Karpas-422 (cell line): ENCODE measurements around the gene USP26. TPM values are rescaled to one million over a fixed set of nuclear protein-coding genes. Genes with fewer than 3 reads are reported as not detected.

ENCODE experiments used
- DNase-seq: peaks from one replicate; pipeline ENCODE4 v3.0.0-alpha.2; 2015
- H2AFZ ChIP-seq: fragments of 200-600 bp; sonication (generic); 2 replicates; pipeline ENCODE4 v1.6.1; 2014; ENCODE audit warnings: antibody characterized with exemption, low read length, mixed read lengths
- H3K27ac ChIP-seq: fragments of 200-600 bp; sonication (generic); 2 replicates; pipeline ENCODE4 v1.5.1; 2014; ENCODE audit warnings: mild to moderate bottlenecking, low read length, moderate library complexity
- H3K27me3 ChIP-seq: fragments of 200-600 bp; sonication (generic); 2 replicates; pipeline ENCODE4 v1.6.1; 2014; ENCODE audit warnings: low read length, mixed read lengths
- H3K36me3 ChIP-seq: fragments of 200-600 bp; sonication (generic); 2 replicates; pipeline ENCODE4 v1.6.1; 2014; ENCODE audit warnings: low read length, mixed read lengths; ENCODE audit not compliant: insufficient read depth
- H3K4me1 ChIP-seq: fragments of 200-600 bp; sonication (generic); 2 replicates; pipeline ENCODE4 v1.6.1; 2014; ENCODE audit warnings: mild to moderate bottlenecking, low read length, mixed read lengths
- H3K4me2 ChIP-seq: fragments of 200-600 bp; sonication (generic); 2 replicates; pipeline ENCODE4 v1.6.1; 2014; ENCODE audit warnings: low read length, low read depth, mild to moderate bottlenecking; ENCODE audit not compliant: poor library complexity, severe bottlenecking
- H3K4me3 ChIP-seq: fragments of 200-600 bp; sonication (generic); 2 replicates; pipeline ENCODE4 v1.5.1; 2014; ENCODE audit warnings: mild to moderate bottlenecking, antibody characterized with exemption, low read length, mixed read lengths
- H3K79me2 ChIP-seq: fragments of 200-600 bp; sonication (generic); 2 replicates; pipeline ENCODE4 v1.6.1; 2014; ENCODE audit warnings: mild to moderate bottlenecking, low read length, mixed read lengths
- H3K9ac ChIP-seq: fragments of 200-600 bp; sonication (generic); 2 replicates; pipeline ENCODE4 v1.6.0; 2014; ENCODE audit warnings: low read length
- H3K9me2 ChIP-seq: fragments of 200-600 bp; sonication (generic), shearing (Covaris generic); replicated peaks from 2 replicates; pipeline ENCODE4 v1.6.0; 2014; ENCODE audit warnings: mild to moderate bottlenecking, low read length, moderate library complexity; ENCODE audit not compliant: insufficient read depth
- H3K9me3 ChIP-seq: fragments of 300-700, 200-600 bp; sonication (generic); 2 replicates; pipeline ENCODE4 v1.6.1; 2014; ENCODE audit warnings: low read length, mixed read lengths
- H4K20me1 ChIP-seq: fragments of 200-600 bp; sonication (generic); 2 replicates; pipeline ENCODE4 v1.6.1; 2014; ENCODE audit warnings: mild to moderate bottlenecking, antibody characterized with exemption, low read length, low read depth; ENCODE audit not compliant: insufficient read depth
- total RNA-seq: library from RNA; depleted of rRNA; stranded (reverse); fragments of >200 nt; shearing (Covaris generic); gene quantifications from 2 replicates; pipeline ENCODE4 v1.2.3, GENCODE V29; 2014; ENCODE audit warnings: low replicate concordance; rRNA removed

The USP26 gene, protein sequence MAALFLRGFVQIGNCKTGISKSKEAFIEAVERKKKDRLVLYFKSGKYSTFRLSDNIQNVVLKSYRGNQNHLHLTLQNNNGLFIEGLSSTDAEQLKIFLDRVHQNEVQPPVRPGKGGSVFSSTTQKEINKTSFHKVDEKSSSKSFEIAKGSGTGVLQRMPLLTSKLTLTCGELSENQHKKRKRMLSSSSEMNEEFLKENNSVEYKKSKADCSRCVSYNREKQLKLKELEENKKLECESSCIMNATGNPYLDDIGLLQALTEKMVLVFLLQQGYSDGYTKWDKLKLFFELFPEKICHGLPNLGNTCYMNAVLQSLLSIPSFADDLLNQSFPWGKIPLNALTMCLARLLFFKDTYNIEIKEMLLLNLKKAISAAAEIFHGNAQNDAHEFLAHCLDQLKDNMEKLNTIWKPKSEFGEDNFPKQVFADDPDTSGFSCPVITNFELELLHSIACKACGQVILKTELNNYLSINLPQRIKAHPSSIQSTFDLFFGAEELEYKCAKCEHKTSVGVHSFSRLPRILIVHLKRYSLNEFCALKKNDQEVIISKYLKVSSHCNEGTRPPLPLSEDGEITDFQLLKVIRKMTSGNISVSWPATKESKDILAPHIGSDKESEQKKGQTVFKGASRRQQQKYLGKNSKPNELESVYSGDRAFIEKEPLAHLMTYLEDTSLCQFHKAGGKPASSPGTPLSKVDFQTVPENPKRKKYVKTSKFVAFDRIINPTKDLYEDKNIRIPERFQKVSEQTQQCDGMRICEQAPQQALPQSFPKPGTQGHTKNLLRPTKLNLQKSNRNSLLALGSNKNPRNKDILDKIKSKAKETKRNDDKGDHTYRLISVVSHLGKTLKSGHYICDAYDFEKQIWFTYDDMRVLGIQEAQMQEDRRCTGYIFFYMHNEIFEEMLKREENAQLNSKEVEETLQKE
- total RNA-seq, result not detected in 2 replicates

DNA sequence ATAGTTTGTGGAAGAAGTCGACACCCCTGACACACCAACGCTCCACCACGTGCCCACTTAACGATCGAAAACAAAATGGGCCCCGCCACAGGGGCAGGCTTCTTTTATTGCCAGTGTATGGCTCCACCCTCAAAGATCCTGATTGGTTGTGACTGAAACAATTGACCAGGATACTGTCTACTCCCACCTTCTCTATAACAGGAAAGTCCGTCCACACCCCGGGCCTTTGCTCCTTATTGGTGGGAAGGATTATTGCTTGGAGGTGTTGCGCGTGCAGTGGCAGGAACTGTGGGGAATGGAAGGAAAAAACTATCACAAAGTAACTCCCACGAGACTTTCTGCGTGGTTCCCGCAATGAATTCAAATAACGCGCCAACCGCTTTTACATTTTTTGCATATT is at the start of gene USP26:
USP26 (minus strand) TSS at position 79 of the 400 bp plus-strand sequence. CDS start 68,889 bp downstream, outside the sequence.
- Histone ChIP-seq H3K4me1 (no peaks in the 10 kb centered on the region), H3K27ac (no peak within 1 kb of the TSS)
- no peak for DNase-seq

DNA sequence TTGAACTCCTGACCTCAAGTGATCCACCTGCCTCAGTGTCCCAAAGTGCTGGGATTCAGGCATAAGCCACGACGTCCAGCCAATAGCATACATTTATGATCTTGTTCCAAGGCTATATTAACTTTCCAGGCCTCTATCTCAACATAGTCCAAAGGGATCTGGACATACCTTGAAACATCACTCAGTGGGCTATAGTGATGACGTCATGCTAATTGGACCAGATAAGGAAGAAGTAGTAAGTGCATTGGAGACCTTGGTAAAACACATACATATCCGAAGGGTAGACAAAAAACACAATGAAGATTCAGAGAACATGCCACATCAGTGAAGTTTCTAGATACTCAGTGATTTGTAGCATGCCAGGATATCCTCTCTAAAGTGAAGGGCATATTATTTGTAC is 37.4 kb upstream of the USP26 start:
- no peak for DNase-seq
- Histone ChIP-seq H3K79me2 (no peaks in the 10 kb centered on the region), H3K9ac (no peak overlapping the region), H3K9me3 (no peaks in the 10 kb centered on the region), H4K20me1 (no peaks in the 10 kb centered on the region), H3K27ac (no peak overlapping the region), H2AFZ (no peak overlapping the region), H3K27me3 (no peaks in the 10 kb centered on the region), H3K4me1 (no peaks in the 10 kb centered on the region), H3K4me2 (no peak overlapping the region), H3K36me3 (no peaks in the 10 kb centered on the region), H3K4me3 (no peak overlapping the region), H3K9me2 (no peaks in the 10 kb centered on the region)

More for the DNA sequence above, at the start of gene USP26:
- Histone ChIP-seq H3K79me2 (no peaks in the 10 kb centered on the region), H3K9ac (no peak within 1 kb of the TSS), H3K4me2 (no peak within 1 kb of the TSS), H3K4me3 (no peak within 1 kb of the TSS), H3K9me2 (no peaks in the 10 kb centered on the region), H4K20me1 (no peaks in the 10 kb centered on the region), H3K9me3 (no peaks in the 10 kb centered on the region), H3K27me3 (no peaks in the 10 kb centered on the region), H2AFZ (no peak within 1 kb of the TSS), H3K36me3 (no peaks in the 10 kb centered on the region)

- Histone ChIP-seq H3K4me1 (no peaks in the 10 kb centered on the region), H3K4me2 (no peak overlapping the region), H3K9ac (no peak overlapping the region), H3K79me2 (no peaks in the 10 kb centered on the region), H3K36me3 (no peaks in the 10 kb centered on the region), H3K27me3 (no peaks in the 10 kb centered on the region), H3K9me3 (no peaks in the 10 kb centered on the region), H3K9me2 (no peaks in the 10 kb centered on the region), H3K27ac (no peak overlapping the region), H4K20me1 (no peaks in the 10 kb centered on the region), H2AFZ (no peak overlapping the region), H3K4me3 (no peak overlapping the region)
- DNase-seq, result no peak
These were observed 23.5 kb upstream of the USP26 start for GRCh38 chrX:133120406-133120805.

GRCh38 chrX:133094098-133094731 is 2.7 kb downstream of the USP26 start:
- no peak overlapping the region for H2AFZ ChIP-seq
- no peak for DNase-seq
- H3K9me3 ChIP-seq, result no peaks in the 10 kb centered on the region
- H3K27ac ChIP-seq, result no peak overlapping the region
- no peaks in the 10 kb centered on the region for H3K79me2 ChIP-seq
- no peaks in the 10 kb centered on the region for H3K9me2 ChIP-seq
- no peak overlapping the region for H3K9ac ChIP-seq
- H3K4me2 ChIP-seq, result no peak overlapping the region
- no peaks in the 10 kb centered on the region for H3K36me3 ChIP-seq
- H3K4me3 ChIP-seq, result no peak overlapping the region
- no peaks in the 10 kb centered on the region for H3K27me3 ChIP-seq
- H3K4me1 ChIP-seq, result no peaks in the 10 kb centered on the region
- no peaks in the 10 kb centered on the region for H4K20me1 ChIP-seq

DNA sequence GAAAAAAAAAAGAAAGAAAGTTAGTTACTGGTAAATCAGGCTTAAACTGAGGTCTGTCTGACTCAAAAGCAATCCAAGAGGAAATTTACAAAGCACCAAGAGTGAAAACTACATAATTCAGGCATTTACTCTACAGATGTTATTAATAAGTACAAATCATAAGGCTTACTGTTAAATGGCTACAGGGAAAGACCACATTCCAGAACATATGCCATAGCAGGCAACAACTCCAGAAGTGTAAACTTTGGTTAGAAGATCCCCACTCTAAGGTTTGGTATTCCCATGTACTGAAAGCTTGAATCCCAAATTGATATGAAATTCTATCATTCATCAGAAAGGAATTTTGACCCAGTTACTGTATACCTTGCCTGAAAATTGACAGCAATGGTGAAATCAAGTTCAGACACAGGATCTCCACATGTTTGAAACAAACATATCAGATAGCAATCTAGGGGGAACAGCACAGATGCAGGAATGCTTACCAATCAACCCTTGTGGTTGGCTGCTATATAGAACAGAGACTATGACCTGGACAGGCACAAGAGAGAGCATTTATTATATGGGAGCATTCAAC is 6.6 kb downstream of the USP26 start:
- Histone ChIP-seq H3K9ac (no peak overlapping the region), H2AFZ (no peak overlapping the region), H3K4me2 (no peak overlapping the region), H3K9me3 (no peaks in the 10 kb centered on the region), H3K27me3 (no peaks in the 10 kb centered on the region), H3K27ac (no peak overlapping the region), H3K9me2 (no peaks in the 10 kb centered on the region), H3K4me1 (no peaks in the 10 kb centered on the region), H3K4me3 (no peak overlapping the region), H4K20me1 (no peaks in the 10 kb centered on the region), H3K36me3 (no peaks in the 10 kb centered on the region), H3K79me2 (no peaks in the 10 kb centered on the region)
- no peak for DNase-seq

GRCh38 chrX:133089411-133089810 is 7.5 kb downstream of the USP26 start:
- Histone ChIP-seq H3K36me3 (no peaks in the 10 kb centered on the region), H3K9me3 (no peaks in the 10 kb centered on the region), H3K79me2 (no peaks in the 10 kb centered on the region), H3K4me3 (no peak overlapping the region), H3K27me3 (no peaks in the 10 kb centered on the region), H3K4me2 (no peak overlapping the region), H2AFZ (no peak overlapping the region), H3K9me2 (no peaks in the 10 kb centered on the region), H4K20me1 (no peaks in the 10 kb centered on the region), H3K27ac (no peak overlapping the region), H3K9ac (no peak overlapping the region), H3K4me1 (no peaks in the 10 kb centered on the region)
- no peak for DNase-seq

DNA sequence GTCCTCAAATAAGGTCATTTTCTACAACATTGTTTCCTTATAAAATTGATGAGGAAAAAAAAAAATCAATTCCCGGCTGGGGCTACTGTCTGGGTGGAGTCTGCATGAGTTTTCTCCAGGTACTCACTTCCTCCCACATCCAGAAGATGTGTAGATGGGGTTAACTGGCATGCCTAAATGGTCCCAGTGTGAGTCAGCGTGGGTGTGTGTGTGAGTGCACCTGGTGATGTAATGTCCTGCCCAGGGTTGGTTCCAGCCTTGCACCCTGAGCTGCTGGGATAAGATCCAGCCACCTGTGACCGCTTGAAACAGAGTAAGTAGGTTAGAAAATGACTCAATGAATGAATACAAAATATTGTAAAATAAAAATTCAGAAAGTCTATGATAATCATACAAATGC is 11.1 kb downstream of the USP26 start:
- no peaks in the 10 kb centered on the region for H3K9me2 ChIP-seq
- no peaks in the 10 kb centered on the region for H3K4me1 ChIP-seq
- no peaks in the 10 kb centered on the region for H3K9me3 ChIP-seq
- no peak overlapping the region for H3K4me3 ChIP-seq
- DNase-seq, result no peak
- H3K4me2 ChIP-seq, result no peak overlapping the region
- H4K20me1 ChIP-seq, result no peaks in the 10 kb centered on the region
- no peaks in the 10 kb centered on the region for H3K79me2 ChIP-seq
- H3K9ac ChIP-seq, result no peak overlapping the region
- no peaks in the 10 kb centered on the region for H3K27me3 ChIP-seq
- H2AFZ ChIP-seq, result no peak overlapping the region
- H3K36me3 ChIP-seq, result no peaks in the 10 kb centered on the region
- H3K27ac ChIP-seq, result no peak overlapping the region
